Vagina (tissue), 2 donors: Measurements from ENCODE around the gene SBDS. TPM values are rescaled to one million over a fixed set of nuclear protein-coding genes. Genes with fewer than 3 reads are reported as not detected.
A peak's percentile ranks its signal among the peaks of the same experiment; 100 is the strongest.
"Not testable (repeated sequence)": the region's sequence is repeated elsewhere in the genome, so short reads cannot be mapped to it uniquely, and the experiment has no call there.

ENCODE experiments used
- DNase-seq, 2 donors: peaks; one replicate each; pipeline ENCODE4 v3.0.0-alpha.2; 2017; ENCODE audit errors: extremely low spot score in 2 of 2
- H3K27ac ChIP-seq: fragments of 200-600 bp; sonication (generic); one replicate; pipeline ENCODE4 v1.5.1; 2019
- H3K27me3 ChIP-seq: fragments of 200-600 bp; sonication (generic); one replicate; pipeline ENCODE4 v1.5.1; 2019
- H3K36me3 ChIP-seq, 2 donors: fragments of 200-600 bp; sonication (generic); one replicate each; pipeline ENCODE4 v1.5.1; 2017 to 2019
- H3K4me1 ChIP-seq: fragments of 200-600 bp; sonication (generic); one replicate; pipeline ENCODE4 v1.5.1; 2019
- H3K4me3 ChIP-seq, 2 donors: fragments of 200-600 bp; sonication (generic); 1 replicate in 1 of 2; 2 replicates in 1 of 2; pipeline ENCODE4 v1.5.1; 2016 to 2019
- H3K9me3 ChIP-seq: fragments of 200-600 bp; sonication (generic); one replicate; pipeline ENCODE4 v1.5.1; 2019
- CTCF ChIP-seq, 3 experiments: fragments of 450-650 bp in 2 of 3; fragments of 200-600 bp in 1 of 3; sonication (generic) in 1 of 3; IDR thresholded peaks; one replicate each; pipeline ENCODE4 v1.5.1; 2017 to 2019; ENCODE audit warnings: antibody characterized with exemption in 3 of 3, mild to moderate bottlenecking in 2 of 3, moderate library complexity in 2 of 3
- POLR2A ChIP-seq, 2 donors: fragments of 450-650 bp; IDR thresholded peaks; one replicate each; pipeline ENCODE4 v1.6.1; 2017; ENCODE audit warnings: antibody characterized with exemption in 2 of 2, mild to moderate bottlenecking in 2 of 2, moderate library complexity in 2 of 2
- POLR2AphosphoS5 ChIP-seq, 2 donors: sonication (generic); formaldehyde crosslinking; IDR thresholded peaks; one replicate each; pipeline ENCODE4 v1.9.0; 2017; ENCODE audit warnings: antibody characterized with exemption in 2 of 2, mild to moderate bottlenecking in 2 of 2, low read depth in 1 of 2; ENCODE audit not compliant: insufficient read depth in 1 of 2
- intact Hi-C: fragments of 100-400 bp; cut with DNase I; formaldehyde crosslinking; loops from one replicate; pipeline ENCODE4 v1.15.1; 2023
- total RNA-seq: library from RNA; depleted of rRNA; stranded (reverse); fragments of >200 nt; gene quantifications from one replicate; pipeline ENCODE4 v1.2.3, GENCODE V29; 2016

The SBDS gene
- 79.8 TPM for total RNA-seq

DNA sequence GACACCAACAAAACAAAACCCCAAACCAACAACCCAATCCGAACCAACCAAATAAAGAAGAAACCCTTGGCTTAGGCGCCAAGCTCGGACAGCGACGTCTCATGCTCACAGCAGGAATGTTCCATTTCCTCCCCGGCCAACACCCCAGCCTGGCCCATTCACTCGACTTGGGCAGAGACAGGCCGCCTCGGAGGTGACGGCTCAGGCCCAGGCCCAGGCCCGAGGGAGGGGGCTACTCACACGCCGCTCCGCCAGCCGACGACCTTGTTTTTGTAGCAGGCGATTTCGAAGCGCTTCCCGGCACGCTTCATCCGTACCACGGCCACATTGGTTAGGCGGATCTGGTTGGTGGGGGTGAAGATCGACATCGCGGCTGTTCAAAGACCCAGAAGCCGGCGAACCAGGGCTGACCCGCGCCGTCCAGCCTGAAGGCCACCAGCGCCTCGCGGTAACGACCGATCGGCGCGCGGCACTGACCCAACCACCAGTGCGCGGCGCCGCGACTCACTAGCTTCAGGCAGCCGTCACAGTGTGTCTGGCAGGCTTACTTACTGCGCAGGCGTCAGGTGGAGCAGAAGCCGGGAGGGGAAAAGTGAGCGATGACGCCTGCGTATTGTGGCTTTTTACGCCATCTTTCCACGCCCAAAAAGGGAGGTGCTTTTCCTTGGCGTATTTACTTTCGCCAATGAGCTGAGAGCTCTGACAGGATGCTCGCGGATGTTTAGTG, at the start of gene SBDS:
Gene SBDS, minus strand, starts transcription at position 537 of the 727 bp plus-strand sequence. Its CDS starts 169 bp downstream, at position 368.
- intact Hi-C loops = not testable (repeated sequence)

GRCh38 chr7:67043559-67043930, 48.2 kb upstream of the SBDS start:
- H3K27ac ChIP-seq = peak overlapping the region; percentile 62
- intact Hi-C loops, H3K9me3 ChIP-seq, H3K4me3 ChIP-seq, H3K27me3 ChIP-seq, DNase-seq, H3K36me3 ChIP-seq: not testable (repeated sequence)
- H3K4me1 ChIP-seq = peaks cover 16% of the 10 kb centered on the region

More for the DNA sequence above, at the start of gene SBDS:
- DNase-seq = peak; percentile 96 to 98
- Histone ChIP-seq H3K4me1 (peaks cover 25% of the 10 kb centered on the region), H3K27ac (peak within 1 kb of the TSS; percentile 93), H3K36me3 (peaks cover 0 to 35% of the 10 kb centered on the region in 2 donors), H3K4me3 (peak within 1 kb of the TSS; percentile 72 to 96)
- TF ChIP-seq POLR2AphosphoS5 (IDR thresholded peaks at IDR 0.05; ENCODE audit: insufficient read depth in 1 of 2, low read depth in 1 of 2) (peak; percentile 84 to 98), POLR2A (IDR thresholded peaks at IDR 0.05) (peak in 1 of 2 donors; percentile 97)
- not testable (repeated sequence) for H3K27me3 ChIP-seq, H3K9me3 ChIP-seq

DNA sequence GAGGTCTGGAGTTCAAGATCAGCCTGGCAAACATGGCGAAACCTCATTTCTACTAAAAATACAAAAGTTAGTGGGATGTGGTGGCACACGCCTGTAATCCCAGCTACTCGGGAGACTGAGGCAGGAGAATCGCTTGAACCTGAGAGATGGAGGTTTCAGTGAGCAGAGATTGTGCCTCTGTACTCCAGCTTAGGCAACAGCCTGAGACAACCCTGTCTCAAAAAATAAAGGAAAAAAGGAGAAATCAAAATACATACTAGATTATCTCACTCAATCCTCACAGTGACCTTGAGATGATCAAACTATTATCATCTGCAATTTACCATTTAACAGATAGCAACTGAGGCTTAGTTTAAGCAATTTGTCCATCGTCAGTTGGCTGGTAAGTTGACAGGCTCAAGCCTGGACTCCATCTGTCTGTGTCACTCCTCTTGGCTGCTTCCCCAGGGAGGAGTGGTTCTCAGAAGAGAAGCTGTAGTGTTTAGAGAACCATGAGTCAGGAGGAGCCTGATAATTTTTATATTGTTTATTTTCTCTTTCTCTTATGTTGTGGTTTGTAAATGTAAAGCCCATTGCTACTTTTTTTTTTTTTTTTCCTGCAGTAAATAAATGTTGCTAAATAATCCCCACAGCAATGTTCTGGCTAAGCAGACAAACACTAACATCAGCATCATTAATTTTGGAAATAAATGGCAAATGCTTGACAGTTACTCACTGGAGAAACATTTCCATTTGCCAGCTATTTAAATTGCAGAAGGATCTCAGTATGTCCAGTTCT, 47.6 kb upstream of the SBDS start:
- peaks cover 16% of the 10 kb centered on the region for H3K4me1 ChIP-seq
- H3K36me3 ChIP-seq, H3K27me3 ChIP-seq, DNase-seq, intact Hi-C loops, H3K4me3 ChIP-seq, H3K9me3 ChIP-seq: not testable (repeated sequence)
- H3K27ac ChIP-seq = peak overlapping the region; percentile 69
- peak in 1 of 2 donors; percentile 57 for TF ChIP-seq POLR2AphosphoS5 (IDR thresholded peaks at IDR 0.05; ENCODE audit: insufficient read depth in 1 of 2, low read depth in 1 of 2)

DNA sequence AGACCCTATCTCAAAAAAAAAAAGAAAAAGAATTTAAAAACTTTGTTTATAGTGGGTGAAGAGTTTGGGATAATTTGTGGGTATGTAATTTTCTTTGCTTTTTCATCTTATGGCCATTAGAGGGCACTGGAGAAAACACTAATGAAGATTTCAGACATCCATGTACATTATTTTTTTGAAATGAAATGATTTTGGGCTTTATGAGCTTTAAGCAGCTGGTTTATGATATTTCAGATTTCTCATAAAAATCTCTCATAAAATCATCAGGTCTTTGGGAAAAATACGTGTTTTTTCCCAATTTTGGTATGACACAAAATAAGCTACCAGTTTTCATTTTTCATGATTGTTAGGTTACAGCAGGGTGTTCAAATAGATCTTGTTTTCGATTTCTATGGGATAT, 45.4 kb upstream of the SBDS start:
- H3K27ac ChIP-seq, H3K9me3 ChIP-seq, DNase-seq, H3K27me3 ChIP-seq, H3K4me3 ChIP-seq, H3K36me3 ChIP-seq, intact Hi-C loops: not testable (repeated sequence)
- peaks cover 16% of the 10 kb centered on the region for H3K4me1 ChIP-seq

DNA sequence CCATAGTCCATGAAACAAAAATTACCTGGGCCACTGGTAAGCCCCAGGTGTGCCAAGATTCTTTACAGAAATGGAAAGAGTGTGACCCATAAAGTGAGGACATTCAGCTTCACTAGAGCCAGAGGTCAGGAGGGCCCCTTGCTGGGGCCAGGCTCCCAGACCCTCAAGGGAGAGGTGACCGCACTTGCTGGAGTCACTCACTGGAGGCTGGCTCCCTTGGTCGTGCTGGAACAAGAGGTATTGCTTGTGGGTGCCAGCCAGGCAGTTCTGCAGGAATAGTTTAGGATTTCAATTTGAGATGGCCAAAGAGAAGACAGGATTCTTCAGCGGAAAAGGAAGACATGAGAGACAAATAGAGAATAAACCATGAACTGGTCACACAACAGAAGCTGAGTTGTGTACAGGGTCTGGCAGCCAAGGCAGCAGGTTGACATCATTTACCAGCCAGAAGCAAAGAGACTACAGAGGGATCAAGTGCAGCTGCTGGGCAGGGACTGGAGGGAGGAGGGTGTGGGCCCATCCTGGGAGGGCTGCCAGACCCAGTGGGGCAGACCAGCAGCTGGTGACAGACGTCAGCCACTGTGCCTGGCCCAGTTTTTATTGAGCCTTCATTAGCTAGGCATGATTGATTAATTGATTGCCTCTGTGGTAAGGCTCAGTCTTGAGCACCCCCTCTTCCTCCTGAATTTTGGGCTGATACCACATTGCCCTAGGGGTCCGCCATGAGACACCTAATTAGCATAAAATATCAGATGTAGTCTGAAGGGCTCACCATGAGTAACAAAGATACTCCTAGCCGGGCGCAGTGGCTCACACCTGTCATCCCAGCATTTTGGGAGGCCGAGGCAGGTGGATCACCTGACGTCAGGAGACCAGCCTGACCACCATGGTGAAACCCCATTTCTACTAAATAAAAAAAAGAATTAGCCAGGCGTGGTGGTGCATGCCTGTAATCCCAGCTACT, 41.3 kb upstream of the SBDS start:
- H3K27ac ChIP-seq, intact Hi-C loops, DNase-seq, H3K4me3 ChIP-seq, H3K36me3 ChIP-seq, H3K9me3 ChIP-seq, H3K27me3 ChIP-seq, H3K4me1 ChIP-seq: not testable (repeated sequence)

DNA sequence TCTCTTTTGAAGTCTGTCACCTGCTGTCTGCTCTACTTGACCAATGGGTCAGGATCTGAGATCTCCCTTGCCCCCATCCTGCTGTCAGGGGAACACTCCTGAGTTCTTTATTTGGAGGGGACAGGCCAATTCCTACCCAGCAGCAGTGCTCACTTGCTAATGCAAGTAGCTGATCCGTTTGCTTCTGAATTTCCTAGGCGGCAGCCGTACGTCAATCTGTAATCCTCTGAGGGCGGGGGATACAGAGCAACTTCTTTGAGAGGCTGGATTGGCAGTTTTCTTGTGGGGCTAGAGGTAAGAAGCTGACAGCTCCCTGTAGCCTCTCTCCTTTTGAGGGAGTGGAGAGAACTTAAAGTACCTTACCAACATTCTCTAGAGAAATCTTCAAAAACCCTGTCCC, 37.9 kb upstream of the SBDS start:
- intact Hi-C loops = no loop called here
- Histone ChIP-seq H3K36me3 (peaks cover 0 to 11% of the 10 kb centered on the region in 2 donors), H3K4me1 (no peaks in the 10 kb centered on the region), H3K4me3 (no peak overlapping the region), H3K27me3 (no peaks in the 10 kb centered on the region), H3K9me3 (no peaks in the 10 kb centered on the region), H3K27ac (no peak overlapping the region)
- DNase-seq = no peak
- no peak for TF ChIP-seq POLR2AphosphoS5 (IDR thresholded peaks at IDR 0.05; ENCODE audit: insufficient read depth in 1 of 2, low read depth in 1 of 2)
- no peak for TF ChIP-seq CTCF (IDR thresholded peaks at IDR 0.05)
- TF ChIP-seq POLR2A (IDR thresholded peaks at IDR 0.05) = no peak

- H3K4me3 ChIP-seq, H3K27ac ChIP-seq, intact Hi-C loops, DNase-seq, H3K27me3 ChIP-seq, H3K4me1 ChIP-seq, H3K9me3 ChIP-seq: not testable (repeated sequence)
- H3K36me3 ChIP-seq = peaks cover 0 to 11% of the 10 kb centered on the region in 2 donors
Observed at GRCh38 chr7:67031685-67032084, 36.3 kb upstream of the SBDS start.

- peaks cover 0 to 23% of the 10 kb centered on the region in 2 donors for H3K36me3 ChIP-seq
- H3K4me3 ChIP-seq, H3K9me3 ChIP-seq, H3K27ac ChIP-seq, DNase-seq, H3K27me3 ChIP-seq, H3K4me1 ChIP-seq, intact Hi-C loops: not testable (repeated sequence)
Observed at GRCh38 chr7:67025459-67025858, 30.1 kb upstream of the SBDS start.
